HG03039 (cell line): ENCODE data around the gene RAN.
"Not testable (repeated sequence)": the region's sequence is repeated elsewhere in the genome, so short reads cannot be mapped to it uniquely, and the experiment has no call there.

Source experiments
- ATAC-seq: cut with Tn5 transposase; IDR thresholded peaks from one replicate; pipeline ENCODE4 v1.9.1; 2021; ENCODE audit warnings: mild to moderate bottlenecking, moderate library complexity; ENCODE audit not compliant: unreplicated experiment

The RAN gene

GRCh38 chr12:130878193-130879185 is 6.6 kb downstream of the RAN start:
- no peak for ATAC-seq

GRCh38 chr12:130879212-130879686 is 7.4 kb downstream of the RAN start:
- peak; percentile 80 for ATAC-seq

- no peak for ATAC-seq
These were observed 8.0 kb downstream of the RAN start for GRCh38 chr12:130879781-130880389.

- ATAC-seq = peak; percentile 65
These were observed 8.6 kb downstream of the RAN start for GRCh38 chr12:130880411-130880885.

GRCh38 chr12:130881046-130881445 is 9.2 kb downstream of the RAN start:
- no peak for ATAC-seq

- no peak for ATAC-seq
These were observed 9.7 kb downstream of the RAN start for GRCh38 chr12:130881548-130881947.

- ATAC-seq = not testable (repeated sequence)
These were observed 15.3 kb downstream of the RAN start for GRCh38 chr12:130887190-130887589.

- no peak for ATAC-seq
These were observed 32.2 kb downstream of the RAN start for GRCh38 chr12:130904064-130904463.

GRCh38 chr12:130904936-130905455 is 33.1 kb downstream of the RAN start:
- not testable (repeated sequence) for ATAC-seq

GRCh38 chr12:130909111-130909510 is 37.2 kb downstream of the RAN start:
- ATAC-seq = no peak

GRCh38 chr12:130911193-130911592 is 39.3 kb downstream of the RAN start:
- no peak for ATAC-seq

- ATAC-seq = no peak
These were observed 40.1 kb downstream of the RAN start for GRCh38 chr12:130911933-130912332.

GRCh38 chr12:130916241-130916911 is 44.5 kb downstream of the RAN start:
- no peak for ATAC-seq

- ATAC-seq = no peak
These were observed 45.7 kb downstream of the RAN start for GRCh38 chr12:130917607-130918006.

- ATAC-seq = no peak
These were observed 47.2 kb downstream of the RAN start for GRCh38 chr12:130919086-130919485.

- no peak for ATAC-seq
These were observed 48.3 kb downstream of the RAN start for GRCh38 chr12:130920119-130920703.

GRCh38 chr12:130920723-130921381 is 49.0 kb downstream of the RAN start:
- no peak for ATAC-seq

- ATAC-seq = no peak
These were observed 50.7 kb downstream of the RAN start for GRCh38 chr12:130922511-130922953.

GRCh38 chr12:130924966-130925665 is 53.2 kb downstream of the RAN start:
- no peak for ATAC-seq
